HepG2 (cell line): ENCODE measurements around the gene DLG5. TPM values are rescaled to one million over a fixed set of nuclear protein-coding genes. Genes with fewer than 3 reads are reported as not detected.

Source experiments
- ATM ChIP-seq: fragments of 450-650 bp; IDR thresholded peaks from 2 replicates; pipeline ENCODE4 v1.7.1; 2017; ENCODE audit warnings: mild to moderate bottlenecking, borderline replicate concordance
- BATF2 ChIP-seq: sonication (generic); formaldehyde crosslinking; IDR thresholded peaks from 2 replicates; pipeline ENCODE4 v1.8.0; 2022; ENCODE audit warnings: mild to moderate bottlenecking, missing genetic modification reagents, moderate library complexity
- CEBPG ChIP-seq: IDR thresholded peaks from 2 replicates; pipeline ENCODE4 v1.6.1; 2016
- IKZF4 ChIP-seq: sonication (generic); formaldehyde crosslinking; IDR thresholded peaks from 2 replicates; pipeline ENCODE4 v1.5.1; 2020; ENCODE audit warnings: borderline replicate concordance, mild to moderate bottlenecking, low read depth, missing genetic modification reagents; ENCODE audit errors: not compliant biosample characterization
- KMT2A ChIP-seq: sonication (generic); formaldehyde crosslinking; IDR thresholded peaks from 2 replicates; pipeline ENCODE4 v1.4.0; 2020; ENCODE audit warnings: missing genetic modification reagents
- MNT ChIP-seq: fragments of 450-650 bp; IDR thresholded peaks from 2 replicates; pipeline ENCODE4 v1.6.1; 2016
- MTF2 ChIP-seq: sonication (generic); formaldehyde crosslinking; IDR thresholded peaks from 2 replicates; pipeline ENCODE4 v1.5.0; 2020; ENCODE audit warnings: missing genetic modification reagents, borderline replicate concordance
- NFYC ChIP-seq: IDR thresholded peaks from 2 replicates; pipeline ENCODE4 v1.6.1; 2016; ENCODE audit warnings: missing genetic modification reagents, missing compliant biosample characterization
- NPAS2 ChIP-seq: sonication (generic); formaldehyde crosslinking; IDR thresholded peaks from 2 replicates; pipeline ENCODE4 v1.8.0; 2022; ENCODE audit warnings: mild to moderate bottlenecking, missing genetic modification reagents, borderline replicate concordance
- RCOR2 ChIP-seq: IDR thresholded peaks from 2 replicates; pipeline ENCODE4 v1.6.1; 2016; ENCODE audit warnings: missing biosample characterization, missing genetic modification reagents
- SP5 ChIP-seq: IDR thresholded peaks from 2 replicates; pipeline ENCODE4 v1.6.1; 2016; ENCODE audit warnings: low read depth, borderline replicate concordance
- SRF ChIP-seq: IDR thresholded peaks from 2 replicates; pipeline ENCODE4 v1.6.1; 2011; ENCODE audit warnings: mild to moderate bottlenecking, low read depth, low read length, moderate library complexity
- SUZ12 ChIP-seq: fragments of 150-350 bp; IDR thresholded peaks from 2 replicates; pipeline ENCODE4 v1.6.1; 2014; ENCODE audit warnings: low read depth, low read length
- TFDP1 ChIP-seq: IDR thresholded peaks from 2 replicates; pipeline ENCODE4 v1.6.1; 2016; ENCODE audit warnings: missing compliant biosample characterization, missing genetic modification reagents, borderline replicate concordance
- TMF1 ChIP-seq: sonication (generic); formaldehyde crosslinking; IDR thresholded peaks from 2 replicates; pipeline ENCODE4 v1.8.1; 2022; ENCODE audit warnings: low read depth, missing genetic modification reagents
- ZBTB4 ChIP-seq: sonication (generic); formaldehyde crosslinking; IDR thresholded peaks from 2 replicates; pipeline ENCODE4 v1.4.0; 2020; ENCODE audit warnings: missing genetic modification reagents, mild to moderate bottlenecking, borderline replicate concordance
- ZNF205 ChIP-seq: IDR thresholded peaks from 2 replicates; pipeline ENCODE4 v1.6.1; 2018; ENCODE audit warnings: missing biosample characterization, missing genetic modification reagents
- ZNF292 ChIP-seq: sonication (generic); formaldehyde crosslinking; IDR thresholded peaks from 2 replicates; pipeline ENCODE4 v1.8.1; 2022; ENCODE audit warnings: mild to moderate bottlenecking, low read depth, missing genetic modification reagents, borderline replicate concordance
- ZNF333 ChIP-seq: sonication (generic); formaldehyde crosslinking; IDR thresholded peaks from 2 replicates; pipeline ENCODE4 v1.4.0; 2020; ENCODE audit warnings: mild to moderate bottlenecking, missing genetic modification reagents, borderline replicate concordance
- ZNF816 ChIP-seq: sonication (generic); formaldehyde crosslinking; IDR thresholded peaks from 2 replicates; pipeline ENCODE4 v1.8.0; 2022; ENCODE audit warnings: missing genetic modification reagents, mild to moderate bottlenecking, borderline replicate concordance
- ZSCAN9 ChIP-seq: IDR thresholded peaks from 2 replicates; pipeline ENCODE4 v1.6.1; 2016; ENCODE audit warnings: borderline replicate concordance
- polyA plus RNA-seq, 8 experiments: library from polyadenylated mRNA; depleted of rRNA in 3 of 8; stranded (reverse) in 7 of 8; unstranded in 1 of 8; fragments of >200 nt; fragmentation: Illumina TruSeq in 4 of 8; extraction: Trizol in 4 of 8; gene quantifications; 2 replicates each; pipeline versions ENCODE4 v1.2.1 to v1.2.3, GENCODE V29; 2011 to 2016; ENCODE audit warnings: low read depth in 4 of 8, missing spikeins in 1 of 8, mixed read lengths in 1 of 8; ENCODE audit not compliant: insufficient read depth in 1 of 8
- total RNA-seq, 5 experiments: library from RNA; depleted of rRNA; stranded (reverse); fragments of >200 nt; fragmentation: Illumina TruSeq; extraction: Trizol; gene quantifications; 2 replicates each; pipeline ENCODE4 v1.2.3, GENCODE V29; 2016; ENCODE audit warnings: low read depth in 1 of 5

Gene DLG5
- total and polyA plus RNA-seq, 2 of the 13 experiments (the other 11 are each of a cell fraction or from before 2014, with no cell fraction given) = 15.5 to 18.2 TPM

- TF ChIP-seq TFDP1 (CRISPR knock-in tag) (no peak), ZBTB4 (CRISPR knock-in tag) (no peak), IKZF4 (CRISPR knock-in tag) (peak; percentile 26), BATF2 (CRISPR knock-in tag) (no peak), NPAS2 (CRISPR knock-in tag) (no peak), ATM (no peak), SP5 (peak; percentile 40; the same call in 1 of the 2 replicates), NFYC (CRISPR knock-in tag) (no peak), ZNF333 (CRISPR knock-in tag) (no peak), CEBPG (CRISPR knock-in tag) (no peak), ZNF292 (CRISPR knock-in tag) (peak; percentile 74; the same call in 1 of the 2 replicates), ZSCAN9 (CRISPR knock-in tag) (0 out of 2 replicates have a peak, but pooled peaks have one; percentile 38), MNT (no peak), ZNF816 (CRISPR knock-in tag) (no peak), SRF (no peak), TMF1 (CRISPR knock-in tag) (no peak), SUZ12 (no peak), RCOR2 (CRISPR knock-in tag) (0 out of 2 replicates have a peak, but pooled peaks have one; percentile 27), MTF2 (CRISPR knock-in tag) (no peak), ZNF205 (CRISPR knock-in tag) (no peak), KMT2A (no peak)
Observed at GRCh38 chr10:77889277-77889903, 37.2 kb downstream of the DLG5 start (continued).
